Measurements from ENCODE around the gene NPAS3.
A peak's percentile ranks its signal among the peaks of the same experiment; 100 is the strongest.

The NPAS3 gene

DNA sequence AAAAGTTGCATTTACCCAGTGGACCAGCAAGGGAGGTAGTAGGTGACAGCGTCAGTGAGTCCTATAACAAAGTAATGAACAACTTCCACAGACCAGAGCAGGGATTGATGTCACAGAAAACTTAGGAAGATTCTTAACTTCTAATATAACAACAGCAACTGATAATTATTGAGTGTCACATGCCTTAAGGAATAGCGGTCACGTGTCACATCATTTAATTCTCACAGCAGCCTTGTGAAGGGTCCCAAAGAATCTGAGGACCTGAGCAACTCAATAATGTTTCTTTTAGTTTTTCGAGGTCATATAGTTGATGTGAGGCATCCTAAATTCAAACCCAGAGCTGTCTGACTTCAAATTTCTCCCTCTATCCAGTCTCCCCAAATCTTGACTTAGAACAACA, 590.0 kb downstream of the NPAS3 start:
- no peak for DNase-seq

DNA sequence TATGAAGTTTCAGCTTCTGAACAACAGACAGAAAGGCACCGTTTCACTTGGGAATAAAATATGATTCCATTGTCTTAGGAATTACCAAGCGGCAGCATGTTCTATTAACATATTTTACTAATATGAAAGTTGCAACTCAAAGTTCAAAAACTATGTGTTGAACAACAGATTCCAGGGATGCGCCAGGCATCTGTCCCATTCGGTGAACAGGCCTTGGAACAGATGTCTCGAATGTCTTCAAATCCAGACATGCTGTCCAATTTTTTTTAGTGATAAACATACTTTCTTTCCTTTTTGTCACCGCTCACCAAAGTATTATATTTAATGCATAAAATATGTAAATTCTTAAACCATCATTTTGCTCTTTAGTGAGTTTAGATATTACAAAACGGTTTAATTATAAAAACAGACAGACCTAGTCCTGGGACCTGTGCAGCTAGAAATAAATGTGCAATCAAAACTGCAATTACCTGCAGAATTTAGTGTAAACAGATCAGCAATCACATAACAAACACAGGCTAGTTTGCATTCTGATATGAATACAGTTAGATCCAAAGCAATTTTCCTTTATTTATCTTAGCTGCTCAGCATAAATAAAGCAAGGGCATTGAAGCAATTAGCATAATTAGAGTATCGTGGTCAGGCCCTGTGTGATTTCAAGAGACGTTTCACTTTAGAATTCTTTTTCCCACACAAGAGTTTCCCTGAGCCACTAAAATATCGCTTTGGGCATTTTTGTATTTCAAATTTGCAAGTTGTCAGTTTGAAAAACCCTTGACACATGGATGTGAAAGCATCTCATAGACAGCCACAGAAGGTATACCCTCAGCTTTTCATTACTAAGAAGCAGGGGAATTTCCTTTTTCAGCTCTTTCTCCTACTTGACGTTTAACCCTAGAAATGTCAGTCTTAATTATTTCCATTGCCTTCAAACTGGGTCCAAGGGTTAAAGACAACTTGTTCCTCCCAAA, 591.4 kb downstream of the NPAS3 start:
- DNase-seq: no peak

DNA sequence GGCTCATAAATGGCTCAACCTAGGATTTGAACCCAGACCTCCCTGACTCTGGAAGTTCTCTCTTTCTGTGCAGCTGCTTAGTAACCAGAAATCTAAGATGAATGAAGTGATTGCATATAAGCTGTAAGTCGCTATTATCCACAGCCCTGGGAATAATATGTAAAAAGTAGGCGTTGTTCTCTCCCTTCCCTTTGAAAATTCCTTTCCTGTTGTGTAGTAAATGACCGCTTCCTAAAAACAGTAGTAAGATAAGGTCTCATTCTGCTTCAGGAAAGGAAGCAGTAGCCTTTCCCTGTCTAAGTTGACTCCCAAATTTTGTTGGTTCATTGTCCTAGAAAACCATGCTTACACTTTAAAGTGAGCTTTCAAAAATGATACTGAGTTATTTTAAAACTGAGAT, 593.9 kb downstream of the NPAS3 start:
- DNase-seq: no peak

DNA sequence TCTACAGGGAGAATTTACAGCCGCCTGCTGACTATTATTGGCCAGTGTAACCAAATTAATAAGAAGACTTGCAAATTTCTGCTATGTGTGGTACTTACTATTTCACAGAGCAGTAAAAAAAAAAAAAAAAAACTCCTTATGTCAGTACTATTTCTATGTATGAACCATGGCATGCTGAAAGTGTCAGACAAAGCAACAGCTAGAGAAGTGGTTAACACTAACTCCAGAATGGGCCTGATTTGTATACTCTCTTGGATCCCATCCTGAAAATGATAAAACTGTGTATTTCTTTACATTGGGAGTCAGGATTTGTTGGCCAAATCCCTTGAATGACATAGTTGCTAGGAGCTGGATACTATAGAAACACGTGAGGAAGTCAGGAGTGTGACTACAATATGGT, 595.4 kb downstream of the NPAS3 start:
- no peak for DNase-seq

DNA sequence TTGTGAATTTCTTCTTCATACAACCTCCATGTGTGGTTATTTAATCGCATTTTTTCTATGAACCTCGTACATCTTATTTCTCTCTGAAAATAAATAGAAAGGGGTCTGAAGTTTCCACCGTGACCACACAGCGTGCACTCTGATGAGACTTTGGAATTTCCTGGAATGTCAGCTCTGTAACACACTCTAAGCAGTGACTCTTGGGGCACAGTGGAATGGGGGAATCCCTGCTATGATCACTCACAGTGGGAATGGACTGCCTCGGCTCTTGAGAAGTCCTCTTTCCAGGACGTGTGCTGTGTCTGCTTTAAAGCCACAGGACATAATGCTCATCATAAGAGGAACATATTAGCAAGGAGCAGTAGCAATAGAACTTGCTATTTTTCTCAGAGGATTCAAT, 596.0 kb downstream of the NPAS3 start:
- DNase-seq: no peak

DNA sequence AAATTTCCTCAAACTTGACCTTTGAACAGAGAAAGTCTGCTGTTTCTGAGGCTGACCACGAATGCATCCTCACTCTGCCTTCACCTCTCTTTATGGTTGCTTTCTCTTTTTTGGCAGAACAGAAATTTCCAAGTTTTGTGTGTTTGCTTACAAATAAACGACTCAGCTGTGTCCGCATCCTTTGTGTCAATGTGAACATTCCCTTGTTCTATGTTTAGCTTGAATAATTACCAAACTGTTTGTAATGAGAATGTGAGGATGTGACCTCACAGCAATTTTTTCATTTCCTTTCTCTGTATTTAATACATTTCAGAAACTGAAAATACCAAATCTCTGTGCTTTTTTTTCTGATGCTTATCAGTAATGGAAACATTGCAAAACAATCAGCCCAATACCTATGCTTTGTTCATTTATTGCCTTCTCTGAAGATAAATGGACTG, 601.3 kb downstream of the NPAS3 start:
- DNase-seq: no peak

DNA sequence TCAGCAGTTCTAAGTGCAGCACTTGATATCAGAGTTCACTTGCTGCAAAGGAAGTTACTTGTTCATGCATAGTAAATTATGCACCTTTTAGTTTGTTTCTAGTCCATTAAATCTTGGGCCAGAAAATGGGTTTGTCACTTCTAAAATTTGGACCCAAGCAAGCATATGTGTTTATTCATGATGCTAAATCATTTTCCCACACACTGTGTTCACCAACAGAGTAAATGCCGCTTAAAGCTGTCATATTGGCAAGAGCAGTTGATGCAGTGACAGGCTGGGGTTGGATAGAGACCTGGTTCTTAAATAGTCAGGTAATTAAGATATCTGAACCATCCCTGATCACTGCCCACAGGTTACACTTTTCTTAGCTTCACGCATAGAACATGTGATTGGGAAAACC, 602.5 kb downstream of the NPAS3 start:
- no peak for DNase-seq

DNA sequence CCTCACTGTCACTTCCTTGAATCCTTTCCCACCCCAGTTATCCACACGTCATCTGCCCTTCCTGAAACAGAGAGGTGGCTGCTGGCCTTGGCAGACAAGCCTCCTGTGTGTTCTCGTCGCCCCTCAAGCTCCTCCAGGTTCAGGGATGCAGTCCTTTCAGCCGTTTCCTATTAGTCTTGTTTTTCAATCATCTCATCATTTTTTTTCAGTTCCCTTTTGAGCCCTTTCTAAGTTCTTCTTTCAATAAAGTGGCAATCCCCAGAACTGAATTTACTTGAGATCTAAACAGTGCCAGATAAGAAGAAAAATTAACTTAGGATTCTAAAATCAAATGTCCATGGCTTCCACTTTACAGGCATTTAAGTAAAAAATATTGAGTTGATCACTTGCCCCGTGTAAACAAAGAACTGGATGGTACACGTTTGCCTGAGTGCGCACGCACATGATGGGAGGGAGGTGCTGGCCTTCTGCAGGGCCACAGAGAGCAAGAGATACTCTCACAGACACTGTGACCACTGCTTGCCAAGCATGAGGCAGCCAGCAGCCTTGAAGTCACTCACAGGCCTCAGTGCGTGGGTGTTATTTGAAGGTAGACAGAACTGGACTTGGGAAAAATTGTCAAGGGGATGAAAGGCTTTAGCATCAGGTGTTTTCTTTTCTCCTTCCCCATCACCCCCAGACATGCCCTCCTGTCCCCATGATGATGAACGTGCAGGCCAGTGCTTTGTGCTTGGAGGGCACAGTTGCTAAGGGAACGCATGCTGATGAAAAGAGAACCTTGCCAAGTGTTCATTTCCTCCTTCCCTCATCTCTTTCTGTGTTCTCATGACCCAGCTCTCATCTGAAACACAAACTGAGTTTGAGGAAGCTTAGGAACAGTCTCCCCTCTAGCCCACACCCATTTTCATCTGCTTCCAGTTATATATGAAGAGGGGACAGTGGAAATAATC, 603.9 kb downstream of the NPAS3 start:
- peak in 1 of 4 experiments; percentile 5 for DNase-seq

DNA sequence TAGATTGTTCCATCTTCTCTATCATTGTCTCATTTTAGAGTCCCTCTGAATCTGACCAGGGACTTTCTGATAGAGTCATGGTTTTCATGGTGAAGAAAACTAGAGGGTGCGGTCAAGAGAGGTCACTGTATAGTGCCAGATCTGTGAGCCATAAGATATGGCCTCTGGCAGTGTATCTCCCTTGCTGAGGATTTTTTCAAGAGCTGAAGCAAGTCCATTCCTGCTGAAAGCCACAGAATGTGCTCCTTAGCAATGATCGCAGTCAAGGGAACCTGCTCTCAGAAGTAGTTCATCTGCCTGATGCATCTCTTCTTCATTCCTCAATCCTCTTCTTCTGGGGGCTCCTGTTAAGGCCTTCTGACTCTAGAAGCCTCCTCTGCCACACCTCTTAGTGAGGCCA, 607.0 kb downstream of the NPAS3 start:
- DNase-seq: no peak

DNA sequence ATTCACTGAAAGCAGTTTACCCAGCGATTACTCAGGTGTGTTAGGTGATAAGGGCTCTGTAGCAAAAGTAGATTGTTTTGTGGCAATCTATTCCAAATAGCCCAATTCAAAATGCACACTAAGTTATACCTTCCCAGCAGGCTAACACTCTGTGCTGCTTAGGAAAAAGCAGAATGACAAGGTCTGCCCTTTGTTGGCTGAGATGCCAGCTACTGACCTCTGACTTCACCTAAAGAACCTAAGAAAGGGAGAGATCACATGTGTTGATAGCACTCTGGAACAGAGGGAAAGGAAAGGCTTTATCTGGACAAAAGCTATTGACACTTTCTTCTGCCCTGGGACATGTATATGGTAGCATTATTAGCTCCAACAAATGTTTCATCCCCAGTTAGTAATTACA, 609.9 kb downstream of the NPAS3 start:
- no peak for DNase-seq

DNA sequence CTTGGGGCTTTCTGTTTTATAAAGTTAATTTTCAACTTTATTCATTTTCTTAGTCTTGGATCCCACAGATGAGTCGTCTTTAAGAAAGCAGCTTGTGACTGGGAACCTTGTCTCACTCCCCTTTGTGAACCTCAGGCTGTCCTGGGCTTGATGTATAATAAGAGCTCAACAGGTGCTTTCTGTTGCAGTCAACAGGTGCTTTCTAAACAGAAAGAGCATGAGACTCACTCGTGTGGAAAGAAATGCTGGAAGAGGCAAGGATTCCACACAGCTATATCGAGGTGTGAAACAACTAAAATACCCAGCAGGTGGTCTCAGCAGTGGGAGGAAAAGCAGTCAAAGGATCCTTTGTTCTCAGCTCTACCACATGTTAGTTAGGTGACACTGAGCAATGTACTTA, 613.3 kb downstream of the NPAS3 start:
- DNase-seq: no peak

DNA sequence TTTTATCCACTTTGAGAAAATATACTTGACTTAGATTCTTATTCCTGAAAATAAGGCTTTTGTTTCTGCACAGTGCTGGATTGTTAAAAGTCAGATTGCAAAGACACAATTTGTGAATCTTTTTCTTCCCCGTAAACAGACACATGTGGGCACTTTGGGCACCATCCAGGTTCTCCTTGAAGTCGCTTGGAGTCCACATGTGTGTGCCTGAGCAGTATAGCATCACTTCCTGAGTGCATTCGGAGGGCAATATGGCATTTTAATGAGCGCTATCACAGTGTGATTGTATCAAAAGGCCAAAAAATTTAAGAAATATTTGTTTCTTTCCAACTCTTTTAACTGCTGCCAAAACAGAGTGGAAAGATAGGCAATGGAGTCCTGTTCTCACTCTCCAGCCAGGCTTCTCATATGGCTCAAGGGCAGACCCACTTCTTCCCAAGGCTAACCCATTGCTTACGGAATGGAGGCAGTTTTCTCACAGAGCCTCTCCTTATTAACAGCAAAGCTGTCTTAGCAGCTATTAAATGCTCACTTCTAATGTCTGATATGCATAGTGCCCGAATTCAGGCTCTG, 615.1 kb downstream of the NPAS3 start:
- no peak for DNase-seq

DNA sequence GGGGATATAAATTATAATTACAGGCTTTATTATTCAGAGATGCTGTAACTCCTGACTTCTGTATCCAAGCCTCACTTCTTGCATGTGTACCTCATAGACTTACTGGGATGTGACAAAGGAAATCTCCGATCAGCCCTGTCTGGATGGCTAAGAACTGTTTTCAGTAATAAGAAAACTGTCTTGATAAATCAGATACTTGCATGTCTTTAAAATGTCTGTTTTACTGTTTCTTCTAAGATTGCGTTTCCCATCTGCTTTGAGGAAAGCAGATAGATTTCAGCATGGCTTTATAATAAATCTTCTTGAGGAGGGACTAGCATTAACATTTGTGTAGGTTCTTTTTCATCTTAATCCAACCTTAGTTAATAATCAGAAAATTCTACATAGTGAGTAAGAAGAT, 616.3 kb downstream of the NPAS3 start:
- DNase-seq: no peak

DNA sequence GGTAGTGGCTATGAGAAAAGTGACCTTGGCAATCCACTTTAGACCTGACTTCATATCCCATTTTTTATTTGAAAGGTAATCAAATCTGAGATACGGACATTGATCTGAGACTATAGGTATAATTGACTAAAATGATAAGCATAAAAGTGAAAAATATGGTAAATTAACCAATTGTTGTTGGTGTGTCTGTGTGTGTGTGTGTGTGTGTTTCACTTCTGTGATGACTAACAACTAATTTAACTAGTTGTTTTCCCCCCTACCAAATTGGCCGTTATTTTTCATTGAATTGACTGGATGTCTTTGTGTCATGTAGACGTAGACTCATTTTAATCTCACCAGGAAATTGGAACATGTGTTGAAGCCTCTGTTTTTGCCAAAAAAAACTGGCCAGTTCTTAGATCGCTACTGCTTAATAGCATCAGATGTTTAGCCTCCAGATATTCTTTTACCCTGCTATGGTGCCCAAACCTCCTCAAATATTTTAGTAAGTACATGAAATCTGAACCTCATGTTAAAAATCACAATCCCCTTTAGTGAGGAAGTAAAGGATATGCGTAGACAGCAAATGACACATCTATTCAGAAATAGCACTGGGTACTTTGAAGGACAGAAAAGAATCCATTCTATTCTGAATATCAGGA, 617.2 kb downstream of the NPAS3 start:
- no peak for DNase-seq

DNA sequence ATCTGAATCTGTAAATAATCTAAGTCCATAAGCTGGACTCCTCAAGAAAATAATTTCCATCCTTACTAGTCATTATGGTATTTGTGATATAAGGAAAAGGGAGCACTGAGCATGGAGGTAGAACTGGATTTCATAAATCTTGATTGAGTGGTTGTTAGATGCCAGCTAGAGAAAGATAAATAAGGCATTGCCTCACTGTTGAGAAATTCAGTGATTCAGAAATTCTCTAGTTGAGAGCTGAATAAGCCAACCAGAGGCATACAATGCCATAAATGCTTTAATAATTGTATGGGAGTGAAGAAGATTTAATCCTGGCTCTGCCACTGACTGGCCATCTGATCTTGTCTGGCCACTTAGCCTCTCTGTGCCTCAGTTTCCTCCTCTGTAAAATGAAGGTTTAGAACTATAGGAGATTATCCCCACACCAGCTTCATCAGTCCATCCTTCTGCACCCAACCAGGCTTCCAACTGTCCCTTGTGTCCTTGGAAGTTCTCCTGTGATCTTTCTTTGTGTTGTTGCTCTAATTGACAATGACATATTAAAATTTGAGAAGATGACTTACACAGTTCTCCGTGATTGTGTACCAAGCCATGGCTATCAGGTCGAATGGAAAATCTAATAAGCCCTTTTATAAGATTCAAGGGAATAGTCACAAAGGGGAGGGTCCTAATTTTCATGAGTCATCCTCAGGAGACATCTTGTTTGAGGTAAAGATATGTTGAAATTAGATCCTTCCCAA, 617.9 kb downstream of the NPAS3 start:
- DNase-seq: no peak

DNA sequence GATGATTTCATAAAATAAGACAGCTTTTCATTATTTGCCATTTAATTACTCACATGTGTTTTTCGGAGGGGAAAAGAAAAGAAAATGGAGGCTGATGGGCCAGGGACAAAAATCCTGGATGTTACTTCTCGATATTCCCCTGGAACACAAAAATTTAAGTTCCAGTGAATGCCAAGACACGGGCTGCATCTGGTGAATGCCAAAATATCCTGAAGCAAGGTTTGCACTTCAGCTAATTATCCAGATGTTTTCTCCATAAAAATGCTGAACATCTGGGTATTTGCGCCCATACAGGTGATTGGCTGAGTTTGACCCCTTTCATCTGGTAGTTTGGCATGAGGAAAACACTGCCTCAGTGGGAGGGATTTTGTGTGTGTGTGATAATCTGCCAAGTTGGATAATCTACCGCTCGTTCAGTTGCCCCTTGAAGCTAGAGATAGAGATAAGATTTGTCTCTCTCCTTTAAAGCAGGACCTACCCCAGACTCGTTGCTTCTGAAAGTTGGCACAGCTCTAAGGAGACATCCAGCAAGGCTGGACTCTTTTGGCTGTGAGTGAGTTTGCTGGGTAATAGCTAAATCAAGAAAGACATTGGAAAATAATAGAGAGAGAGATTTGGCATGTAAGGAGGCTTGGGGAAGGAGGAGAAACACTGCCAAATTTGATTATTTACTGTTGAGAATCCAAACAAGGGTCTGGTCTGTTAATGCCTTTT, 622.2 kb downstream of the NPAS3 start:
- no peak for DNase-seq

DNA sequence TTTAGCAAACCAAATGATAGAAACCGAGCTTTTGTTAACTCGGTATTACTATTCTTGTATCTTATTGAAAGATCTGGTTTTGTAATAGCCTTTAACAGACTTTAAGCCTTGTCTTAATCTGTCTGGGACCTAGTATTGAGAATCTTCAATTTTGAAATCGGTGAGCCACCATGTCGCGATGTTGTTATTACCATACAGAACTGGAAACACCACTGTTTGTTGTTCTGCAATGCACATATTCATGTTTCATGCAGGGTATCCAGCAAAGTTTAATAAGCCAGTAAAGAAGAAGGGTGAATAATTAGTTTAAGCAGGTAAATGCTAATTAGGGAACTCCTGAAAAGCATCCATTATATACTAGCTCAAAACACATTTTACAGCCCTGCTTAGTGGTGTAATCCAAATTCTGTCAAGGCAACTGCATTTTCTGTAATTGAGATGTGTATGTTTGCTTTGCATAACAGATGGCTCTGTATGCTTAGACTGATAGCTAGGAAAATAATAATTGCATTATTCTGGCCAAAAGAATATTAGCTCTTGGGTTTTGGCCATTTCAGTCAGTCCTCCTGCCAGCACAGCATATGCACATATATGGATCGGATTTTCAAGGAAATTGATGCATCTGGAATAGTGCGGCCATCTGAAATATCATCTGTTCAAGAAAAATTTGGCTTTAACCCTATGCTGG, 623.0 kb downstream of the NPAS3 start:
- no peak for DNase-seq

DNA sequence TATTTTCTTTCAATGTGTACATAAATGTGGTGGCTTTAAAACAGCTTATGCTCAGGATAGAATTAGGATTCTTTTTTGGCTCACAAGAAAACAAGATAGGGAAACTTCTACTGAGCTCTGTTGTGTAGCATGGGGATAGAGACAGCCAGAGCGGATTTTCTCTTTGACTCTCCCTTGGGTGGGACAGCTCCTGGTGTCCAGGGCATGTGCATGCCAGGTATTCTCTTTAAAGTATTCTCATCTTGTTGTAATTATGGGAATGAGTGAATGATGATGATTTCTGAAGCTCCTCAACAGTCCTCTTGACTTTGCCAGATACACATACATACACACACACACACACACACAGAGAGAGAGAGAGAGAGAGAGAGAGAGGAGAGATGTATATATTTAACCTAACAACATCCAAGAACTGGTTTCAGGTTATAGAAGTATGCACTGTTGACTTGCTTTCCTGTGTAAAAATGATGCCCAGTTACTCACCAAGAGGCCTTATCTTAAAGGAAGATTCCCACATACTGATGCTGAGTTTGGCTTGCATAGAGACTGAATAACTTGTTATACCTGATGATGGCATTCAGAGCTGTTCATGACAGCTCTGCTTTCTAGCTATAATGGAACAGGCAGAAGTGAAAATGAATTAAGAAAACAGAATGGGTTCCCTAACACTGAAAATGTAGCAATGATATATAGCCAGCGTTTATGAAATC, 624.7 kb downstream of the NPAS3 start:
- no peak for DNase-seq

DNA sequence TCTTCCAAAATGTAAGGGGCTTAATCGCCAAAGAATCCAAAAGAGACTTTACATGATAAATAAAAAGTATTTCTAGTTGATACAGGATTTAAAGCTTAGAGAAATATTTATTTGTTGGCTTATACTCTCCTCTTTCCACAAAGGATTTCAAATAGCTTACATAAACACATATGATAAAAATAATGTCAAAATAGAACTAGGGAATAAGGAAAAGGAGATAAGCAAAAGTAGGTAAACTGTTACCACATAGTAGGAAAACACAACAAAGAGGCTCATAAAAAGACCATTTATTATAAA, 625.2 kb downstream of the NPAS3 start:
- DNase-seq: no peak
